NCI-H1694 (cell line): ENCODE data around the gene PTGER2.

Experiments
- DNase-seq: peaks from one replicate; lab custom pipeline; 2025; lab: John Stamatoyannopoulos, UW

The PTGER2 gene, protein sequence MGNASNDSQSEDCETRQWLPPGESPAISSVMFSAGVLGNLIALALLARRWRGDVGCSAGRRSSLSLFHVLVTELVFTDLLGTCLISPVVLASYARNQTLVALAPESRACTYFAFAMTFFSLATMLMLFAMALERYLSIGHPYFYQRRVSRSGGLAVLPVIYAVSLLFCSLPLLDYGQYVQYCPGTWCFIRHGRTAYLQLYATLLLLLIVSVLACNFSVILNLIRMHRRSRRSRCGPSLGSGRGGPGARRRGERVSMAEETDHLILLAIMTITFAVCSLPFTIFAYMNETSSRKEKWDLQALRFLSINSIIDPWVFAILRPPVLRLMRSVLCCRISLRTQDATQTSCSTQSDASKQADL

DNA sequence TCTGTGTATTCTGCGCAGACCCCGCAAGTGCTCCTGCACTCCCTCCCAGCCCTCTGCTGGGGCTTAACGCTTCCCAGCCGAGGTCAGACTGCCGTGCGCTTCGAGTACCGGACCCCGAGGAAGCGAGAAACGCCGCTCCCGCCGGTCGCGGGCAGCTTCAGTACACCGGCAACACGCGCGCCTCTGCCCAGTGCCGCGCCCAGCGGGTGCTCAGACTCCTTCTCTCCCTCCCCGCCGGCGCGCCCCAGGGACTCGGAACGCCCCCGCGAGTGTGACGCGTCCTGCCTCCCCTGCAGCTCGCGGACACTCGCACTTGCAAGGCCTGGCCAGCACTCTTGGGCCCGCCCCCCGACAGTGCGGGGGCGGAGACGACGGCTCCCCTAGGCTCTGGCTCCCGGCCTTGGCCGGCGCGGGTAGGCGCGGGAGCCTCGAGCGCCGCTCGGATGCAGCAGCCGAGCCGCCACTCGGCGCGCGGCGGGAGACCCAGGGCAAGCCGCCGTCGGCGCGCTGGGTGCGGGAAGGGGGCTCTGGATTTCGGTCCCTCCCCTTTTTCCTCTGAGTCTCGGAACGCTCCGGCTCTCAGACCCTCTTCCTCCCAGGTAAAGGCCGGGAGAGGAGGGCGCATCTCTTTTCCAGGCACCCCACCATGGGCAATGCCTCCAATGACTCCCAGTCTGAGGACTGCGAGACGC is at the start of gene PTGER2:
TSS of gene PTGER2 (plus strand) at position 410 of the 692 bp plus-strand sequence. CDS start at position 647, 237 bp downstream.
- no peak for DNase-seq

DNA sequence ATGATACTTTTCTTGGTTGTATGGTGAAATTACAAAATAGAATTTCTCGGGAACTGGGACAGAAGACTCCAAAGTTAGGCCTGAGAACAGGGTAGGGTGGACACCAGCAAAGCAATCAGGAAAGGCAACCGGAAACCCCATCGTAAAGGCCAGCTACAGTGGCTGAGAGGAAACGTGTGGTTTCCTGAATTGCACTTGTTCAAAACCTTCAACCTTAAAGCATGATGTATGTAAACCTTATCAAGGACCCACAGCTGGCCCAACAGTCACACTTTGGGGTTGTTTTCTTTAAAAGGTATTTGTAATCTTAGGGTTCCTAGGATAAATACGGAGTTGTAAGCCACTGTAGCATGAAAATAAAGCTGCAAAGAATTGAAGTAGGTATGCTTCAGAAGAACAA is 48.9 kb upstream of the PTGER2 start:
- no peak for DNase-seq

- DNase-seq: no peak
These were observed 47.9 kb upstream of the PTGER2 start for GRCh38 chr14:52266179-52266578.

- DNase-seq: no peak
These were observed 47.3 kb upstream of the PTGER2 start for GRCh38 chr14:52266782-52267181.

- DNase-seq: no peak
These were observed 46.4 kb upstream of the PTGER2 start, which contains the start of gene PTGDR for GRCh38 chr14:52267501-52268278. Gene PTGDR, plus strand, starts transcription at chr14:52267698. Its CDS starts 117 bp downstream, at chr14:52267815.

GRCh38 chr14:52268279-52269061 is 45.6 kb upstream of the PTGER2 start:
- DNase-seq: no peak

DNA sequence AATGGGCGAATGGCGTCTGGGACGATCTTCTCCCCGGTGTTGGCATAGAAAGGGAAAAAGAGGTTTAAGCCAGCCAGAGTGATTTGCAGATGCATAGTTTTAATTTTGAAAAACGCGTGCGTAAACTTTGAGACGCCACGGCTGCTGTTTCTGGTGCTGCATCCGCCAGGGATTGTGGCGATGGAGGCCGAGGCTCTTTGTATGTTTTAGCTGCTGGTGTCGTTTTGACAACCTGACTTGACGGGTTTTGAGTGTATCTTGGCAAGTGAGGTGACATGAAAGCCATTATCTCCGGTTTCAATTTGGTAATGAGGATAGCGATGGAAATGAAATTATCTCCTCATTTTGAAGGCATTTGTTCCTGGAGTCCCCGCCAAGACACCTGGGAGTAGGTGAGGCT is 45.0 kb upstream of the PTGER2 start:
- no peak for DNase-seq

GRCh38 chr14:52269982-52270381 is 44.1 kb upstream of the PTGER2 start:
- no peak for DNase-seq

DNA sequence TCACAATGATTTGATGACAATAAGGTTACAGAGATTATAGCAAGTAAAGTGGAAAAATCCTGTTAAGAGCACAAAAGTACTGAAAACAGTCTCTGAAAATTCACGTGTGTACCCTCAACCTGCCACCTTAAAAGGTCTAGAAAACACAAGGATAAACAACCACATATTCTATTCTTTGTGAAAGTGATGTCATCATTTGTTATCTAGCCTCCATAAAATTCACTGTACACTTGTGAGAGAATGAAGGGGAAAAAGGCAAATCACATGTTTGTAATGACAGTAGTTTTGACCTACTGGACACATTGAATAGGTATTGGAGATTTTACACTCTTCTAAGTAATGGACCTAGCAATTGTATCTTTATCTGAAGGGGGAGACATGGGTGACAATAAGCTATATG is 42.6 kb upstream of the PTGER2 start:
- DNase-seq: no peak

DNA sequence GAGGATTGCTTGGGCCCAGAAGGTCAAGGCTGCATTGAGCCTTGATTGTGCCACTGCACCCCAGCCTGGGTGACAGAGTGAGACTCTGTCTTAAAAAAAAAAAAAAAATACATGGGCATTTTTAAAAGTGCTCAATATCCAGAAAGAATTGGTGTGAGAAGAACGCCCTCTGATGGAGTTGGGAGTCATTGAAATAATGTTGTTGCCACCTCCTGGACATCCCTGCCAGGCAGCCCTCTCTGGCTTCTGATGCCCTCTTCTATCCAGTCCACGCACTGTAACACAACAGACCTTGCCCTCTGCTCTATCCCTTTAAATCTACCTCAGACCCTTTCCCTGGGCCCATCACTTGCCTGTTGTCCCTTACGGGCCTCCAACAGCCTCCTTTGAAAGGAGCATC is 41.7 kb upstream of the PTGER2 start:
- DNase-seq: no peak

- DNase-seq: no peak
These were observed 38.7 kb upstream of the PTGER2 start for GRCh38 chr14:52275372-52275771.

DNA sequence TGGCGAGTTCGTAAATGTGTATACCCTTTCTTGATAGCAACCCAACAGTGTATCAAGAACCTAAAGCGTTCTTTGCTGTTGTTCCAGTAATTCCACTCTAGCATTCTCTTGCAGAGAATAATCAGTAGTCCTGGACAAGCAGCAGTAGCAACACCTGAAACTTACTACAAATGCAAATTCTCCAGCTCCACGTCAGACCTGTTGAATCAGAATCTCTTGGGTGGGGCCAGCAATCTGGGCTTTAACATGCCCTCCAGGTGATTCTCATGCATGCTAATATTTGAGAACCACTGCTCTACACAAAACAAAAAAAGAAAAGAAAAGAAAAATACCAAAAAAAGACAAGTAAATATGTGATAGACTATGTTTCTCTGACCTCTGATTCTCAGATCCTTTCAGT is 36.6 kb upstream of the PTGER2 start:
- no peak for DNase-seq

DNA sequence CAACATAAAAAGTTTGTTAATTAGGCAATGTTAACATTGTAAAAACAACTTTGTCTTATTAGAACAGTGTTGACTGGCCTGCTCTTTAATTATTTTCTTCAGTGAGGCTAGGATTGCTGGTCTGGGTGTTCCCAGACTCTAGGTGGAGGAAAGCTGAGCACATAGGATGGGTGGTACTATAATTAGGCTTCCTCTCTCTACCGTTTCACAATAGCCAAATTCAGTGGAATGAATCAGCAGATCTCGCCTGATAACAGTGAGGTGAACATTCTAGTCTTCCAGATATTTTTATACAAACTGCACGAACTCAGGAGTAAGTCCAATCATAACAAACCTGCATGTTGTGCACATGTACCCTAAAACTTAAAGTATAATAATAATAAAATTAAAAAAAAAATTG is 34.7 kb upstream of the PTGER2 start:
- DNase-seq: no peak

GRCh38 chr14:52283099-52283498 is 31.0 kb upstream of the PTGER2 start:
- DNase-seq: no peak

DNA sequence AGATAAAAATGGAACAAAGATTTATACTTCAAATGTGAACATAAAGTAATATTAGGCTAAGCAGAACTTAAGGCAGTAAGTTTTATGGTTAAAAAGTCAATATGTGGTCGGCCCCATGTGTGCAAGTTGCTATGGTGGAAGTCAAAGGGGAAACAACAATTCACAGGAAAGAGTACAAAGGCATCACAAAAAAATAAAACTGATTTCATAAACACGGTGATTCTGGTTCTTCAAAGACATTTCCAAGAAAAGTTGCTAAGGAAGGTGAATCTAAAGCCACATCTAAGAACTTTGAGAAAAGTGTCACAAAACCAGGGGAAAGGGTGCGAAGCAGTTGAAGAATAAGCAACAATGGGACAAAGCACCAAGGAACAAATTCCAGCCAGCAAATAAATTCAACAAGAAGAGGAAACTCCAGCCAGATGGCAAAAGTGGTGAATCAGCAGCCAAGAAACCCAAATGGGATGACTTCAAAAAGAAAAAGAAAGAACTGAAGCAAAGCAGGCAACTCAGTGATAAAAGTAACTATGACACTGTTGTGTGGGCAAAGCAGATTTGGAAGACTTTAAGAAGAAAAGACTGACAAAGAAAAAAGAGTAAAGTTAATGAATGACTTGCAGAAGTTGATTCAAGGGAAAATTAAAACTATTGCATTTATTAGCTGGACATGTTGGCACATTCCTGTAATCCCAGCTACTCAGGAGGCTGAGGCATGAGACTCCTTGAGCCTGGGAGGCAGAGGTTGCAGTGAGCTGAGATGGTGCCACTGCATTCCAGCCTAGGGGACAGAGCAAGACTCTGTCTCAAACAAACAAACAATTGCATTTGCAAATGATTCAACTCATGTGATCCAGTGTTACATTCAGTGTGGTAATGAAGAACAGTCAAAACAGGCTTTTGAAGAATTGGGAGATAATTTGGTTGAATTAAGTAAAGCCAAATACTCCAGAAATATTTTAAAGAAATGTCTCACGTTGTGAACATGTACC is 27.2 kb upstream of the PTGER2 start:
- no peak for DNase-seq

DNA sequence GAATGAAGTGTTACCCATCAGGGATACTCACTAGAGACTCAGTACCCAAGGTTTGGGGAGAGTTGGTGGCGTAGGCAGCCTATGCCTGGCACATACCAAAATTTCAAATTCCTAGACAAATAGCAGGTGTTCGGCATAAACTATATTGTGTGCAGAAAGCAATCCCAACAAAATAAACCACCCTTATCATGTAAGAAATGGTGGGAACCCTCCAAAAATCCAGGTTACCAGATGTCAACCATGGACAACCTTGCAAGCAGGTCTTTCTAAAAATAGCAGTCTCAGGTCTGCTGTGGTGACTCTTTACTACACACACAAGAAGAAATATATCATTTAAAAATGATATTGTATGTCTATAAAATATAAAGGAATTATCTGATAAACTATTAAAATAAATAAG is 17.7 kb upstream of the PTGER2 start:
- DNase-seq: no peak

DNA sequence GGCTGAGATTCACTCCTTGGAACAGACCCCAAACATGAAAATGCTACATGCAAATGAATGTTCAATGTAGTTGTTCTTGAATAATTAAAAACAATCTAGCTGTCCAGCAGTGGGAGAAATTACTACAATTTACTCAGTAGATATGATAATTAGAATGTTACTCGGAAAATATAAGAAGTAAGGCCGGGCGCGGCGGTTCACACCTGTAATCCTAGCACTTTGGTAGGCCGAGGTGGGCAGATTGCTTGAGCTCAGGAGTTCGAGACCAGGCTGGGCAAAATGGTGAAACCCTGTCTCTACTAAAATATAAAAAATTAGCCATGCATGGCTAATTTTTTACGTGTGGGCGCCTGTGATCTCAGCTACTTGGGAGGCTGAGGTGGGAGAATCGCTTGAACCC is 15.3 kb upstream of the PTGER2 start:
- DNase-seq: no peak

- peak; percentile 50 for DNase-seq
These were observed 14.3 kb upstream of the PTGER2 start for GRCh38 chr14:52299692-52300278.

GRCh38 chr14:52303236-52303635 is 10.9 kb upstream of the PTGER2 start:
- no peak for DNase-seq

GRCh38 chr14:52304248-52304904 is 9.7 kb upstream of the PTGER2 start:
- no peak for DNase-seq
